DMS153 (cell line): ENCODE results near the gene ZBTB25.
A peak's percentile ranks its signal among the peaks of the same experiment; 100 is the strongest.
"Not testable (repeated sequence)": the region's sequence is repeated elsewhere in the genome, so short reads cannot be mapped to it uniquely, and the experiment has no call there.

Experiments used
- DNase-seq: peaks from one replicate; lab custom pipeline; 2025; lab: John Stamatoyannopoulos, UW

The ZBTB25 gene, protein sequence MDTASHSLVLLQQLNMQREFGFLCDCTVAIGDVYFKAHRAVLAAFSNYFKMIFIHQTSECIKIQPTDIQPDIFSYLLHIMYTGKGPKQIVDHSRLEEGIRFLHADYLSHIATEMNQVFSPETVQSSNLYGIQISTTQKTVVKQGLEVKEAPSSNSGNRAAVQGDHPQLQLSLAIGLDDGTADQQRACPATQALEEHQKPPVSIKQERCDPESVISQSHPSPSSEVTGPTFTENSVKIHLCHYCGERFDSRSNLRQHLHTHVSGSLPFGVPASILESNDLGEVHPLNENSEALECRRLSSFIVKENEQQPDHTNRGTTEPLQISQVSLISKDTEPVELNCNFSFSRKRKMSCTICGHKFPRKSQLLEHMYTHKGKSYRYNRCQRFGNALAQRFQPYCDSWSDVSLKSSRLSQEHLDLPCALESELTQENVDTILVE

DNA sequence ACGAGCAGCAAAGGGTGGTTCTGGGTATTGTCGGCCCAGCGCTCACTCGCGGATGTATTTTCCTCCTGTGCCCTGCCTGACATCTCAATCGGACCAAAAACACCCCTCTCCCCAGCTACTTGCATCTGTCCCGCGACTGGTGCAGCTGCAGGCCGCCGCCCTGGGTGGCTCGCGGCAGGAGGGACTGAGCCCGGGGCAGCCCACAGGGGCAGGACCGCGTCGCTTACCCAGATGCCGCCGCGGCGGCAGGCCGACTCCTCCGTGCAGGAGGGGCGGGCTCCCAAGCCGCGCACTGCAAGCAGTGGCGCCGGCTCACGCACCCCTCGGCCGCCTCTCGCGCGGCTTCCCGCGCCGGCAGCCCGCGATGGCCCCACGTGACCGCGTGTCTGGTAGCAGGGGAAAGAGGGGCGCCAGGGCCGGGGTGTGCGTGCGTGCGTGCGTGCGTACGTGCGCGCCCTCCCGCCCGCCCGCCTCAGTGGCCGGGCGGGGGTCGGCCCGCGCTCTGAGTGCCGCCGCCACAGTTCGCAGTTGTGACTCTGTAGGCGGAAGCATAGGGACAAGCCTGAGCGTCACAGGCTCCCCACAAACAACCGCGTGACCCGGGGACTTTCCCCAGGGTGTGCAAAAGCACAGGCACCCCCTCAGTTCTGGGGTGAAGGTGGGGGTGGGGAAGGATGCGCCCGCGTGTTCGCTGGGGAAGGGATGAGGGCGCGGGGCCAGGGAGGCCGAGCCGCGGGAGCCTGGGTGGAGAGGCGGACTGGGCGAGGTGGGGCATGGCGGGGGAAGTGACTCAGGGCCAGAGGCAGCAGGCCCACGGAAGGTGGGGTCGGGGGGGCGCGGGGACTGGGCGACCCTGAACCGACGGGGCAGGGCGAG is at the start of gene ZBTB25:
Gene ZBTB25 (minus strand): TSS at position 405 of the 876 bp plus-strand sequence. CDS start 13,305 bp downstream, outside the sequence.
- DNase-seq: peak; percentile 88

DNA sequence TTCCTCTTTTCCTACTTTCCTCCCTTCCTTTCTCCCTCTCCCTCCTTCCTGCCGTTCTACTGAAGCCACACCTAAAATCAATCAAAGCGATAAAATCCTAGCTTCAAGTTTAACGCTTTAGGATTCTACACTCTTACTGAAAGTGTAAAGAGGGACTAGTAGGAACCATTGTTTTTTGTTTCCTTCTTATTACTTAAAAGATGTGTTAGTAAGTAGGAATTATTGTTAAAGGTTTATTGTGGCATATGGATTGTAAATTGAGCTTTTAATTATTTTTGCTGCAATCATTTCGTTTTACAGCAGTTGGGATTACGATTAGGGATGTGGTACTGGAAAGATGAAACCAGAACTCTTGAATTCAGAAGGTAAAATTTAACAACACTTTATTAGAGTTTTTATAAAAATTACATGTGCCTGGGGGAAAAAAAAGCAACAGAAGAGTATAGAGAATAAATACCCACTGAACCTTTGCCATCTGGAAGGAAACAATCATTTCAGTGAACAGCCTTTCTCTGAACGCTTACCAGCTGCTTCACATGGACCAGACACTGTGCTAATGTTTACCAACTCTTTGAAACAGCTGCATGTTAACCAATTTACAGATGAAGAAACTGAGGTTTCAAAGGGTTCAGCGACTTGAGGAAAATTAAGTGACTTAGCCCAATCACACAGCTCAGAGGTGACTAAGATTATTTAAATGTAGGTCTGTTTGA is 47.1 kb upstream of the ZBTB25 start:
- peak; percentile 20 for DNase-seq

DNA sequence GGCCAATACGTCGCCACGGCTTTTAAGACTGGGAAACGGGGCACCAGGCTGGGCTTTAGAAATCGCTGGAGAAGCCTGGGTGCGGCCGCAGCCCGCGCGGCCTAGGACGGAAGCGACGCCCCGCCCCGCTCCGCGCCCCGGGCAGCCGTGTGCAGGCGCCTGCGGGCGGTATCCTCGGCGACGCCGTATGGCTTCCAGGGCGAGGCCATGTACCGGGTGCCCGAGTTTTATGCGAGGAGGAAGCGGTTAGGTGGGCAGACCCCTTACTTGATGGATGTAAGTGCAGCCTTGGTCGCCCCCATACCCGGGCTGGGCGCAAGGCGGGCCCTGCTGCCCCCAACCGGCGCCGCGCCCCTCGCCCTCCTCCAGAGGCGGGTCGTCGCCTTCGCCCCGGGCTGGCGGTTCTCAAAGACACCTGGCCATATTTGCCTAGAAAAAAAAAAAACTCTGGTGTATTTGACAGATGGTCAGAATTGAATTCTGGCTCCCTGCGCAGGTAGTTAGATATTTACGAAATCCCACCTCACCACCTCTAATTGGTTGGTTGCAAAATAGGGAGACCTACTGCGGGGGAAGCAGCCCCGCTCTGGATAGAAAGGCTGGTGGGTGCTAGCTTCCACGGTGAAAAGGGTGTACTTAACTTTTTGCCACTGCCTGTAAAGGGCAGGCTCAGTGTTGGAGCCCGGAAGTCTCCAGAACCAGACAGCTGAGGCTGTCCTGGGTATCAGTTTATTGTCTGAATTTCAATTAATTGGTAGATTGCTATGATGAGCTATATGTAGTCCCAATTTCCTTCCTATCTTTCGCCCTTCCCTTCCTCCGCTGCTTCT is 46.4 kb upstream of the ZBTB25 start, which contains the start of gene PPP1R36:
Gene PPP1R36 (plus strand): TSS at position 171 of the 830 bp plus-strand sequence. CDS start 37 bp downstream, at position 208.
- peak; percentile 59 for DNase-seq

DNA sequence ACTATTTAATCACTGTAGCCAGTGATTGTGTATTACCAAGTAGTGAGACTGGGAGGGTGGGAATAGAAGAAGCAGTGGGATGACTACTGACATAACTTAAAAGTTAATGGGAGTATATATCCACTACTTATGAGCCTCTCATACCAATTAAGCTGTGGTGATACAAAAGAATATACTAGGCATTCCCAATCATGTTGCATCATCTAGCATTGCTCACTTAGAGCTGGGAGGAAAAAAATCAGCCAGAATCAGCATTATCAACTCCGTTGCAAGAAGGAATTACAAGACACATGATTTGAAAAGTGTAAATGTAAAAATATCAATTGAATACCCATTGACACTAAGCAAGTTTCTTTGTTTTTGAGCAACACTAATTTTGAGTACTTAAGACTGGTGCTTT is 45.4 kb upstream of the ZBTB25 start:
- DNase-seq: no peak

DNA sequence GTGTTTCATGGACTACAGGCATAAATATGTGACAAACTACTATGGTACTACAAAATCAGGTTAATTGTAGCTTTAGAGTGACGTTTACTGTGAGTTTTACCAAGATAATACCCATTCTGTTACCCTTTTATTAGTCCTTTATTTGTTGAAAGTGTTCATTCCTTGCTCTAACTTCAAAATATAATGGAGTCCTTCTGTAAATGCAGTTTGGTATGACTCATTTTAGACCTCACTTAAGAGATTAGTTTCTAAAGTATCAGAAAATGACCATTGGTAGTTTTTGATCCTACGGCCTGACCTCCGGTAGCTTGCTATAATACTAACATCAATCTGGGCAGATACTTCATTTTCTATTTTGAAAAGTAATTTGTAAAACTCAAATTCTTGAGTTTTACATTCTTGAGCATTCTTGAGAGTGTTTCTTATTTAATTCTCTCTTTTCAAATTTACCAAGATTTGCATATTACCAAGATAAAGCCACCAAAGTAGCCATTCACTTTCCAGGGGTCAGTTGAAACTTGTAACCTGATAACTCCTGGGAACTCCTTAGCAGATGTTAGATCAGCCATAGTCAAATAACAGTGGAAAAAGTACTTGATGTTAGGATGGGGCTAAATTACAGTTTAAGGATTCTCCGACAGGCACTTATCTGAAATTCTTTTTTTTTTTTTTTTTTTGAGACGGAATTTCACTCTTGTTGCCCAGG is 41.1 kb upstream of the ZBTB25 start:
- DNase-seq: no peak

DNA sequence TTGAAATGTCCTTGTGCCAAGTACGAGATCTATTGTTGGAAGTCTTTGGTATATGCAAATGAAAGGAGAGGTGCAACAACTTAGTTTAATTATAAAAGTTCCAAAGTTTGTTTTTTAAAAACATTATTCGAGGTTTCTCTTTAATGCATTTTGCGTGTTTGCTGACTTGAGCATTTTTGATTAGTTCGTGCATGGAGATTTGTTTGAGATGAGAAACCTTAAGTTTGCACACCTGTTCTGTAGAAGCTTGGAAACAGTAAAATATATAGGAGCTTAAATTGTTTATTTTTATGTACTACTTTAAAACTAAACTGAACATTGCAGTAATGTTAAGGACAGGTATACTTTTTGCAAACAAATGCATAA is 39.2 kb upstream of the ZBTB25 start:
- no peak for DNase-seq

DNA sequence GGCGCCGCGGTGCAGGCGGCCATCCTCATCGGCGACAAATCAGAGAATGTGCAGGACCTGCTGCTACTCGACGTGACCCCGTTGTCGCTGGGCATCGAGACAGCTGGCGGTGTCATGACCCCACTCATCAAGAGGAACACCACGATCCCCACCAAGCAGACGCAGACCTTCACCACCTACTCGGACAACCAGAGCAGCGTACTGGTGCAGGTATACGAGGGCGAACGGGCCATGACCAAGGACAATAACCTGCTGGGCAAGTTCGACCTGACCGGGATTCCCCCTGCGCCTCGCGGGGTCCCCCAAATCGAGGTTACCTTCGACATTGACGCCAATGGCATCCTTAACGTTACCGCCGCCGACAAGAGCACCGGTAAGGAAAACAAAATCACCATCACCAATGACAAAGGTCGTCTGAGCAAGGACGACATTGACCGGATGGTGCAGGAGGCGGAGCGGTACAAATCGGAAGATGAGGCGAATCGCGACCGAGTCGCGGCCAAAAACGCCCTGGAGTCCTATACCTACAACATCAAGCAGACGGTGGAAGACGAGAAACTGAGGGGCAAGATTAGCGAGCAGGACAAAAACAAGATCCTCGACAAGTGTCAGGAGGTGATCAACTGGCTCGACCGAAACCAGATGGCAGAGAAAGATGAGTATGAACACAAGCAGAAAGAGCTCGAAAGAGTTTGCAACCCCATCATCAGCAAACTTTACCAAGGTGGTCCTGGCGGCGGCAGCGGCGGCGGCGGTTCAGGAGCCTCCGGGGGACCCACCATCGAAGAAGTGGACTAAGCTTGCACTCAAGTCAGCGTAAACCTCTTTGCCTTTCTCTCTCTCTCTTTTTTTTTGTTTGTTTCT is 38.6 kb upstream of the ZBTB25 start:
- DNase-seq: no peak

DNA sequence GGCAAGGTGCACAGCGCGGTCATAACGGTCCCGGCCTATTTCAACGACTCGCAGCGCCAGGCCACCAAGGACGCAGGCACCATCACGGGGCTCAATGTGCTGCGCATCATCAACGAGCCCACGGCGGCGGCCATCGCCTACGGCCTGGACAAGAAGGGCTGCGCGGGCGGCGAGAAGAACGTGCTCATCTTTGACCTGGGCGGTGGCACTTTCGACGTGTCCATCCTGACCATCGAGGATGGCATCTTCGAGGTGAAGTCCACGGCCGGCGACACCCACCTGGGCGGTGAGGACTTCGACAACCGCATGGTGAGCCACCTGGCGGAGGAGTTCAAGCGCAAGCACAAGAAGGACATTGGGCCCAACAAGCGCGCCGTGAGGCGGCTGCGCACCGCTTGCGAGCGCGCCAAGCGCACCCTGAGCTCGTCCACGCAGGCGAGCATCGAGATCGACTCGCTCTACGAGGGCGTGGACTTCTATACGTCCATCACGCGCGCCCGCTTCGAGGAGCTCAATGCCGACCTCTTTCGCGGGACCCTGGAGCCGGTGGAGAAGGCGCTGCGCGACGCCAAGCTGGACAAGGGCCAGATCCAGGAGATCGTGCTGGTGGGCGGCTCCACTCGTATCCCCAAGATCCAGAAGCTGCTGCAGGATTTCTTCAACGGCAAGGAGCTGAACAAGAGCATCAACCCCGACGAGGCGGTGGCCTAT is 37.8 kb upstream of the ZBTB25 start:
- peak; percentile 12 for DNase-seq

DNA sequence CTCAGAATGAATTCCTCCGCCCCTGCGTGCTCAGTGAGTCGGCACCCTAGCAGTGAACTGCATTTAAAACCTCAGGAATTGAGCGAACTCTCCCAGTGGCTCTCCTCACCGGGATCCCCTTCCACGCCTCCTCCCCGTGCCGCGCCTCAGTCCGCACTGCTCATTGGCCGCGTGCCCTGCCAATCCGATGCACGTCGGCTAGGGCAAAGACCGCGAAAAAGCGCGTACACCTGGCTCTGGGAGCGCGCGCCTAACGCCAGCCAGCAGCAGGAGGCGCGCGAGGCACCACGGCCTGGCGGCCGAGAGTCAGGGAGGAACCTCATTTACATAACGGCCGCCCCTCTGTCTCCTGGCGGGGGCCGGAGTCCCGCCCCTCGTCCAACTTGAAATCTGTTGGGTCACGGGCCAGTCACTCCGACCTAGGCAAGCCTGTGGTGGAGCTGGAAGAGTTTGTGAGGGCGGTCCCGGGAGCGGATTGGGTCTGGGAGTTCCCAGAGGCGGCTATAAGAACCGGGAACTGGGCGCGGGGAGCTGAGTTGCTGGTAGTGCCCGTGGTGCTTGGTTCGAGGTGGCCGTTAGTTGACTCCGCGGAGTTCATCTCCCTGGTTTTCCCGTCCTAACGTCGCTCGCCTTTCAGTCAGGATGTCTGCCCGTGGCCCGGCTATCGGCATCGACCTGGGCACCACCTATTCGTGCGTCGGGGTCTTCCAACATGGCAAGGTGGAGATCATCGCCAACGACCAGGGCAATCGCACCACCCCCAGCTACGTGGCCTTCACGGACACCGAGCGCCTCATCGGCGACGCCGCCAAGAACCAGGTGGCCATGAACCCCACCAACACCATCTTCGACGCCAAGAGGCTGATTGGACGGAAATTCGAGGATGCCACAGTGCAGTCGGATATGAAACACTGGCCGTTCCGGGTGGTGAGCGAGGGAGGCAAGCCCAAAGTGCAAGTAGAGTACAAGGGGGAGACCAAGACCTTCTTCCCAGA is 36.9 kb upstream of the ZBTB25 start, which contains the start of gene HSPA2:
Gene HSPA2 (plus strand): TSS at position 534 of the 995 bp plus-strand sequence. CDS start 109 bp downstream, at position 643.
- DNase-seq: peak; percentile 97

DNA sequence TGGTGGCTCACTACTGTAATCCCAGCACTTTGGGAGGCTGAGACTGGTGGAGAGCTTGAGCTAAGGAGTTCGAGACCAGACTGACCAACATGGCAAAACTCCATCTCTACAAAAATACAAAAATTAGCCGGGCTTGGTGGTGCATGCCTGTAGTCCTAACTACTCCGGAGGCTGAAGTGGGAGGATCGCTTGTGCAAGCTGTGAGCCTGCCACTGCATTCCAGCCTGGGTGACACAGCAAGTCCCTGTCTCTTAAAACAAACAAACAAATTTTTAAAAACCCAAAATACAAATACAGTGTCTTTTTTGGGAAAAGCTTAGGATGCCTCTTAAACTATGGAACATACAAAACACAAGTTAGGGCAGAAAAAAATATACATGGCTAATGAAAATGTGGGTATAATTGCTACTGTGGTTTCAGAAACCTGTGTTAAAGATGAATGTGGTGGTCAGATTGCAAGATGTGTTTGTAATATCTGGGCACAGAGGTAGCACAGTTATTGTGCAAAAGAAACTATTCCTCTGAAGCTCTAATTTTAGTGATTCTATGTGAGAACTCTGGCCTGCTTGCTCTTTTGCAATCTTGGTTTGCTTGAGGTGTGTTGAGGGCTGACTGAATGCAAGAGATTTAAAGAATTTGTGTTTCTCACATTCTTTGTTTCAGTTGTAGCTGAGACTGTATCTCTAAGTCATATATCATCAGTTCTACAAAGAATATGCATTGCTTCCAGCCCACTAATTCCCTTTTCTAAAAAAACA is 33.0 kb upstream of the ZBTB25 start:
- no peak for DNase-seq

DNA sequence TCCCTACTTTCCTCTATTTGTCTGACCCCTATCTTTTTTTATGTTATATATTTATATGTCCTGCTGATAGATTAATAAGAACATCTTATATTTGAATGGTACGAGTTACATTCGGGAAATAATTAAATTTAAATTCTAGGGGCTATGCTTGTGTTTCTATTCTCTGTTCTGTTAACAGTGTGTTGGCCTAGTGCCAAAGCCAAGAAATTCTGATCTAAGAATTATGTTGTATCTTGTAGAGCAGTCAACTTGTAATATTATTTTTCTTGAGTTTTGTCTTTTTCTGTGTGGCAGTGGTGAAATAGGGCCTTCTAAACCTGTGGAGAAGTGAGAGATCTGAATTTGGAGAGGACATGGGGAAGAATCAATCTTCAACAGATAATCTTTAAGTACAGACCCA is 27.9 kb upstream of the ZBTB25 start:
- DNase-seq: no peak

DNA sequence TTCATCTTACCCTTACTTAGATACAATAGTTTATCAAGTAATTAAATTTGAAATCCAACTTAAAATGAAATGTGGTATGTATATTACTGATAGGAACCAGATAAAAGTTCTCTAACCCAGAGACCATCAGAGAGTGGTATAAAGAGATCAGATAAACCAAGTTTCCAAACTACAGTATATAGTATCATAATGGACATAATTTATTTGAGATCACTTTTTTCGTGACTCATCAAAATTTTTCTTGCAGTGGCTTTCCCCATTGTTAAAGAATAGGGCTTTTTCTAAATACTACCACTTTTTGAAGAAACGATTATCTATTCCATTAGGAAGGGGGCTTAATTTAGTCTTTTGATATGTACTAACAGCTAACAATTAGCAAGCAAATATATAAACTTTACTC is 21.7 kb upstream of the ZBTB25 start:
- DNase-seq: no peak

DNA sequence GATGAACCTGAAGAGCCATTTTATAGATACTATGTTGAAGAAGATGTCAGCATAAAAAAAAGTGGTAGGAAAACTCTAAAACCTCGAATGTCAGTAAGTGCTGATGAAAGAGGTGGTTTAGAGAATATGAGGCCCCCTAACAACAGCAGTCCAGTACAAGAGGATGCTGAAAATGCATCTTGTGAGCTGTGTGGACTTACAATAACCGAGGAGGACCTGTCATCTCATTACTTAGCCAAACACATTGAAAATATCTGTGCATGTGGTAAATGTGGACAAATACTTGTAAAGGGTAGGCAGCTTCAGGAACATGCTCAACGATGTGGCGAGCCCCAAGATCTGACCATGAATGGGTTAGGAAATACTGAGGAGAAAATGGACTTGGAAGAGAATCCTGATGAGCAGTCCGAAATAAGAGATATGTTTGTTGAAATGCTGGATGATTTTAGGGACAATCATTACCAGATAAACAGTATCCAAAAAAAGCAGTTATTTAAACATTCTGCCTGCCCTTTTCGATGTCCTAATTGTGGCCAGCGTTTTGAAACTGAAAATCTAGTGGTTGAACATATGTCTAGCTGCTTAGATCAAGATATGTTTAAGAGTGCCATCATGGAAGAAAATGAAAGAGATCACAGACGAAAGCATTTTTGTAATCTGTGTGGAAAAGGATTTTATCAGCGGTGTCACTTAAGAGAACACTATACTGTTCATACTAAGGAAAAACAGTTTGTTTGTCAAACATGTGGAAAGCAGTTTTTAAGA is 19.1 kb upstream of the ZBTB25 start:
- no peak for DNase-seq

DNA sequence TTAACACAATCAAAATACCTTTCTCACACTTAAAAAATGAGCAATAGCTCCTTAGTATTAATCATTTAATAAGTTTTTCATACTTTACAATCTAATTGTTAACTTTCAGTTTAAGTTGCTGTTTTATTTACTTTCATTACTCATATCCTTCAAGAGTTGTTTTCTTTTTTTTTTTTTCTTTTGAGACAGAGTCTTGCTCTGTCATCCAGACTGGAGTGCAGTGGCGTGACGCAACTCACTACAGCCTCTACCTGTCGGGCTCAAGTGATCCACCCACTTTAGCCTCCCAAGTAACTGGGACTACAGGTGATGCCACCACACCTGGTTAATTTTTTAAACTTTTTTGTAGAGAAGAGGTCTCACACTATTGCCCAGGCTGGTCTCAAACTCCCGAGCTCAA is 17.1 kb upstream of the ZBTB25 start:
- DNase-seq: no peak

DNA sequence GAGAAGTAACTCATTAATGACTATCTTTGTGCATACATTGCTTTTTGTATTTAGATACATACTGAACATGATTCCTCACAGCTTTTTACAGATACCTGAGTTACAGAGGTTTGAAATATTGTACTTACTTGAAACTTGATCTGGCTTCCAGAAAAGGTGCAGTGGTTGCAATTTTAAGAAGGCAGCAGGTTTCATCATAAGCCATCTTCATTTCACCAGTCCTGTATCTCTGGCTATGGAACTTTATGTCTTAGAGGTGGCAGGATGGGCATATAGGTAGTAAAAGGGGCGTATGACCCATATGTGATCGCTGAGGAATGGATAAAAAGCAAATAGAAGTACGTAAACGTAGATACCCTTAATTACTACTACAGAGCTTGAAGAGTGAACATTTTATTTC is 14.6 kb upstream of the ZBTB25 start:
- DNase-seq: no peak

DNA sequence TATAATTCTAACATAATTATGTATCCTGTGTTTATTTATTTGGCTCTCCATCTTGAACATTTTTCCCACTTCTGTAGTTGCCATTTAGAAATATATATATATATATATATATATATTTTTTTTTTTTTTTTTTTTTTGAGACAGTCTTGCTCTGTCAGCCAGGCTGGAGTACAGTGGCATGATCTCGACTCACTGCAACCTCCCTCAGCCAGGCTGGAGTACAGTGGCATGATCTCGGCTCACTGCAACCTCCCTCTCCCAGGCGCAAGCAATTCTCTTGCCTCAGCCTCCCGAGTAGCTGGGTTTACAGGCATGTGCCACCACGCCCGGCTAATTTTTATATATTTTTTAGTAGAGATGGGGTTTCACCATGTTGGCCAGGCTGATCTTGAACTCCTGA is 14.0 kb upstream of the ZBTB25 start:
- DNase-seq: not testable (repeated sequence)
